ENCODE measurements around the gene PACRG. TPM values are rescaled to one million over a fixed set of nuclear protein-coding genes. Genes with fewer than 3 reads are reported as not detected.

PACRG gene
- total RNA-seq, 5 donors from 2014 or later (not counting 1 experiment from before 2014, with no cell fraction given) = 0.20 to 3.0 (median 1.2) TPM; not detected in 1

- no peak overlapping the region for H3K27ac Mint-ChIP-seq
- H3K36me3 ChIP-seq (ENCODE audit: control insufficient read depth in 2 of 2, extremely low read depth in 1 of 2, insufficient read depth in 1 of 2, low read length in 1 of 2) = no peaks in the 10 kb centered on the region
- H3K9me3 Mint-ChIP-seq = peaks cover 4 to 30% (median 22%) of the 10 kb centered on the region in 3 donors
- H3K36me3 Mint-ChIP-seq = no peaks in the 10 kb centered on the region
- POLR2A ChIA-PET = no interaction called here
- no peaks in the 10 kb centered on the region for H3K27me3 ChIP-seq (replicated peaks in 1 of 2; ENCODE audit: control insufficient read depth in 2 of 2, extremely low read depth in 1 of 2, insufficient read depth in 2 of 2, low read length in 1 of 2)
- no peaks in the 10 kb centered on the region for H3K4me1 ChIP-seq (ENCODE audit: control insufficient read depth in 1 of 2, extremely low read depth in 1 of 2, insufficient read depth in 2 of 2, low read length in 2 of 2)
- no peaks in the 10 kb centered on the region for H3K4me1 Mint-ChIP-seq
- DNase-seq (no peak), ATAC-seq (replicated peaks in 1 of 4) (no peak)
- H3K27ac ChIP-seq (ENCODE audit: low read length) = no peak overlapping the region
- CTCF ChIA-PET = no interaction called here
- WGBS (ENCODE audit: insufficient coverage) = 71% methylated on average over 5 of the region's 6 CpGs
- no peaks in the 10 kb centered on the region for H3K9me3 ChIP-seq
- no peaks in the 10 kb centered on the region for H3K27me3 Mint-ChIP-seq
- no peak overlapping the region for H3K4me3 ChIP-seq (ENCODE audit: control insufficient read depth in 1 of 2, extremely low read depth in 1 of 2, low read length in 1 of 2)
- no peak overlapping the region for H3K4me3 Mint-ChIP-seq
Observed at GRCh38 chr6:162964488-162965140, 236.8 kb downstream of the PACRG start.

- no CpG with 5 or more reads among the region's 1 CpG for WGBS (ENCODE audit: insufficient coverage)
- no peaks in the 10 kb centered on the region for H3K36me3 Mint-ChIP-seq
- POLR2A ChIA-PET = no interaction called here
Observed at GRCh38 chr6:162965366-162965765, 237.6 kb downstream of the PACRG start.

GRCh38 chr6:162970246-162970645, 242.5 kb downstream of the PACRG start:
- H3K27me3 Mint-ChIP-seq = no peaks in the 10 kb centered on the region
- CTCF ChIA-PET = no interaction called here
- Histone ChIP-seq H3K36me3 (ENCODE audit: control insufficient read depth in 2 of 2, extremely low read depth in 1 of 2, insufficient read depth in 1 of 2, low read length in 1 of 2) (no peaks in the 10 kb centered on the region), H3K9me3 (no peaks in the 10 kb centered on the region), H3K4me3 (ENCODE audit: control insufficient read depth in 1 of 2, extremely low read depth in 1 of 2, low read length in 1 of 2) (no peak overlapping the region), H3K27me3 (replicated peaks in 1 of 2; ENCODE audit: control insufficient read depth in 2 of 2, extremely low read depth in 1 of 2, insufficient read depth in 2 of 2, low read length in 1 of 2) (no peaks in the 10 kb centered on the region), H3K4me1 (ENCODE audit: control insufficient read depth in 1 of 2, extremely low read depth in 1 of 2, insufficient read depth in 2 of 2, low read length in 2 of 2) (no peaks in the 10 kb centered on the region), H3K27ac (ENCODE audit: low read length) (no peak overlapping the region)
- no peak overlapping the region for H3K27ac Mint-ChIP-seq
- ATAC-seq (replicated peaks in 1 of 4) = no peak
- no peak overlapping the region for H3K4me3 Mint-ChIP-seq
- POLR2A ChIA-PET = no interaction called here
- whole genome bisulfite sequencing (ENCODE audit: insufficient coverage) = 71% methylated on average over 7 of the region's 10 CpGs
- no peaks in the 10 kb centered on the region for H3K4me1 Mint-ChIP-seq
- no peaks in the 10 kb centered on the region for H3K36me3 Mint-ChIP-seq
- no peak for DNase-seq
- H3K9me3 Mint-ChIP-seq = peaks cover 7 to 20% (median 12%) of the 10 kb centered on the region in 3 donors

More at GRCh38 chr6:162965366-162965765, 237.6 kb downstream of the PACRG start:
- Mint-ChIP-seq H3K27ac (no peak overlapping the region), H3K9me3 (peaks cover 4 to 28% (median 24%) of the 10 kb centered on the region in 3 donors), H3K4me3 (no peak overlapping the region), H3K4me1 (no peaks in the 10 kb centered on the region), H3K27me3 (no peaks in the 10 kb centered on the region)
- ATAC-seq (replicated peaks in 1 of 4) (no peak), DNase-seq (no peak)
- Histone ChIP-seq H3K9me3 (no peaks in the 10 kb centered on the region), H3K27me3 (replicated peaks in 1 of 2; ENCODE audit: control insufficient read depth in 2 of 2, extremely low read depth in 1 of 2, insufficient read depth in 2 of 2, low read length in 1 of 2) (no peaks in the 10 kb centered on the region), H3K36me3 (ENCODE audit: control insufficient read depth in 2 of 2, extremely low read depth in 1 of 2, insufficient read depth in 1 of 2, low read length in 1 of 2) (no peaks in the 10 kb centered on the region), H3K4me1 (ENCODE audit: control insufficient read depth in 1 of 2, extremely low read depth in 1 of 2, insufficient read depth in 2 of 2, low read length in 2 of 2) (no peaks in the 10 kb centered on the region), H3K27ac (ENCODE audit: low read length) (no peak overlapping the region), H3K4me3 (ENCODE audit: control insufficient read depth in 1 of 2, extremely low read depth in 1 of 2, low read length in 1 of 2) (no peak overlapping the region)
- CTCF ChIA-PET = interaction anchor here in 1 of 2 donors (0.6 kb wide), 1 partner anchor 1093 kb away, joined by 3 read pairs; no protein-coding TSS in a partner anchor

- DNase-seq (no peak), ATAC-seq (replicated peaks in 1 of 4) (no peak)
- Histone ChIP-seq H3K36me3 (ENCODE audit: control insufficient read depth in 2 of 2, extremely low read depth in 1 of 2, insufficient read depth in 1 of 2, low read length in 1 of 2) (no peaks in the 10 kb centered on the region), H3K27me3 (replicated peaks in 1 of 2; ENCODE audit: control insufficient read depth in 2 of 2, extremely low read depth in 1 of 2, insufficient read depth in 2 of 2, low read length in 1 of 2) (no peaks in the 10 kb centered on the region), H3K4me1 (ENCODE audit: control insufficient read depth in 1 of 2, extremely low read depth in 1 of 2, insufficient read depth in 2 of 2, low read length in 2 of 2) (no peaks in the 10 kb centered on the region), H3K9me3 (no peaks in the 10 kb centered on the region), H3K27ac (ENCODE audit: low read length) (no peak overlapping the region), H3K4me3 (ENCODE audit: control insufficient read depth in 1 of 2, extremely low read depth in 1 of 2, low read length in 1 of 2) (no peak overlapping the region)
- Mint-ChIP-seq H3K36me3 (no peaks in the 10 kb centered on the region), H3K4me3 (no peak overlapping the region), H3K4me1 (no peaks in the 10 kb centered on the region), H3K27me3 (no peaks in the 10 kb centered on the region), H3K9me3 (peaks cover 4 to 13% (median 12%) of the 10 kb centered on the region in 3 donors), H3K27ac (no peak overlapping the region)
- WGBS (ENCODE audit: insufficient coverage) = no CpG with 5 or more reads among the region's 7 CpGs
- CTCF ChIA-PET = no interaction called here
- POLR2A ChIA-PET = no interaction called here
Observed at GRCh38 chr6:162971356-162971755, 243.6 kb downstream of the PACRG start.

DNA sequence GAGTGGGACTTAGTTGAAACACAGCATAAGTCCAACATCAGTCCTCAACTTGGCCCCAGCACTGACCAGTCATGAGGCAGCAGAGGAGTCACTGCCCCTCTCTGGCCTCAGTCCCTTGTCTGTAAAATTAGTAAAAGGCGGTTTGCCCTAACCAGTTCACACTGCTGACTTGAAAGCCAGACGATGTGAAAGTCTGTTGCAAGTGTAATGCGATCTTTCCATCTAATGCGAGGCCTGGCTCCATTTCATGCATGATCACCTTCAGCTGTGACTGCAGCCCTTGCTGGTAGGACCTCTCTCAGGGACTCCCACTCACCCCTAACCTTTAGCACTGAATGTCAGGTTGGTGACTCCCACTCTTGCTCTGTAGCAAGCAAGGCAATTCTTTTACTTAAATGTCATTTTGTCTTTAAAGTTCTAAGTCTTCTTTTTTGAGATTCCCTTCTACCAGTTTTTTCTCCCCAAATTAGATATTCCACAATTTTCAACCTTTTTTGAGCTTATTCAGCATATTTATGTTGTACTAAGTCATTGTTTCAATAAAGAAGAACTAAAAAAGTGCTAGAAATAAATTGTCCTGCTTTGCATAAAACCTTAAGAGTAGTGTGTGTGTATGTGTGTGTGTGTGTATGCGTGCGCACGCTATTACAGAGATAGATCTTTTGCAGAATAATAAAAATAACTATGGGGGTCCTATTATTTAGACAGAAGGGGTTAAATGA, 245.5 kb downstream of the PACRG start:
- CTCF ChIA-PET = no interaction called here
- Mint-ChIP-seq H3K9me3 (peaks cover 4 to 13% (median 12%) of the 10 kb centered on the region in 3 donors), H3K27me3 (no peaks in the 10 kb centered on the region), H3K27ac (no peak overlapping the region), H3K36me3 (no peaks in the 10 kb centered on the region), H3K4me3 (no peak overlapping the region), H3K4me1 (no peaks in the 10 kb centered on the region)
- DNase-seq (no peak), ATAC-seq (replicated peaks in 1 of 4) (no peak)
- Histone ChIP-seq H3K27ac (ENCODE audit: low read length) (no peak overlapping the region), H3K27me3 (replicated peaks in 1 of 2; ENCODE audit: control insufficient read depth in 2 of 2, extremely low read depth in 1 of 2, insufficient read depth in 2 of 2, low read length in 1 of 2) (no peaks in the 10 kb centered on the region), H3K36me3 (ENCODE audit: control insufficient read depth in 2 of 2, extremely low read depth in 1 of 2, insufficient read depth in 1 of 2, low read length in 1 of 2) (no peaks in the 10 kb centered on the region), H3K4me1 (ENCODE audit: control insufficient read depth in 1 of 2, extremely low read depth in 1 of 2, insufficient read depth in 2 of 2, low read length in 2 of 2) (no peaks in the 10 kb centered on the region), H3K9me3 (no peaks in the 10 kb centered on the region), H3K4me3 (ENCODE audit: control insufficient read depth in 1 of 2, extremely low read depth in 1 of 2, low read length in 1 of 2) (no peak overlapping the region)
- 86% methylated on average over 4 of the region's 7 CpGs for WGBS (ENCODE audit: insufficient coverage)
- POLR2A ChIA-PET = no interaction called here

- H3K36me3 ChIP-seq (ENCODE audit: control insufficient read depth in 2 of 2, extremely low read depth in 1 of 2, insufficient read depth in 1 of 2, low read length in 1 of 2) = no peaks in the 10 kb centered on the region
- no peaks in the 10 kb centered on the region for H3K27me3 Mint-ChIP-seq
- no peak overlapping the region for H3K27ac ChIP-seq (ENCODE audit: low read length)
- CTCF ChIA-PET = no interaction called here
- no peak overlapping the region for H3K4me3 ChIP-seq (ENCODE audit: control insufficient read depth in 1 of 2, extremely low read depth in 1 of 2, low read length in 1 of 2)
- POLR2A ChIA-PET = no interaction called here
- H3K4me1 ChIP-seq (ENCODE audit: control insufficient read depth in 1 of 2, extremely low read depth in 1 of 2, insufficient read depth in 2 of 2, low read length in 2 of 2) = no peaks in the 10 kb centered on the region
- H3K4me1 Mint-ChIP-seq = no peaks in the 10 kb centered on the region
- H3K27ac Mint-ChIP-seq = no peak overlapping the region
- ATAC-seq (replicated peaks in 1 of 4) (no peak), DNase-seq (no peak)
- no peaks in the 10 kb centered on the region for H3K36me3 Mint-ChIP-seq
- H3K9me3 ChIP-seq = no peaks in the 10 kb centered on the region
- no peaks in the 10 kb centered on the region for H3K27me3 ChIP-seq (replicated peaks in 1 of 2; ENCODE audit: control insufficient read depth in 2 of 2, extremely low read depth in 1 of 2, insufficient read depth in 2 of 2, low read length in 1 of 2)
- WGBS (ENCODE audit: insufficient coverage) = 77% methylated on average over 4 of the region's 5 CpGs
- peaks cover 4 to 13% (median 11%) of the 10 kb centered on the region in 3 donors for H3K9me3 Mint-ChIP-seq
- no peak overlapping the region for H3K4me3 Mint-ChIP-seq
Observed at GRCh38 chr6:162973980-162974379, 246.2 kb downstream of the PACRG start.
